GM23338 (cell line): ENCODE measurements around the gene SLC6A18. TPM values are rescaled to one million over a fixed set of nuclear protein-coding genes. Genes with fewer than 3 reads are reported as not detected.

Experiments
- ATAC-seq: fragments of 200-7000 bp; cut with Tn5 transposase; 3 replicates; pipeline ENCODE4 v1.9.1; 2020
- DNase-seq: peaks from one replicate; pipeline ENCODE4 v3.0.0-alpha.2; 2015; ENCODE audit warnings: low spot score
- H2AFZ ChIP-seq: fragments of 200-600 bp; sonication (generic); 2 replicates; pipeline ENCODE4 v1.8.0; 2016; ENCODE audit warnings: antibody characterized with exemption, mild to moderate bottlenecking, moderate library complexity
- H3F3A ChIP-seq: fragments of 200-600 bp; sonication (generic); replicated peaks from 2 replicates; pipeline ENCODE4 v1.8.0; 2017; ENCODE audit warnings: antibody characterized with exemption, mixed run types, low read depth
- H3K27ac ChIP-seq: fragments of 200-600 bp; sonication (generic); 2 replicates; pipeline ENCODE4 v1.6.1; 2016; ENCODE audit warnings: low read depth
- H3K27me3 ChIP-seq: fragments of 200-600 bp; sonication (generic); 2 replicates; pipeline ENCODE4 v1.8.0; 2016; ENCODE audit warnings: mild to moderate bottlenecking, mixed run types, moderate library complexity; ENCODE audit not compliant: insufficient read depth
- H3K36me3 ChIP-seq: fragments of 200-600 bp; sonication (generic); 2 replicates; pipeline ENCODE4 v1.8.0; 2016; ENCODE audit warnings: mild to moderate bottlenecking; ENCODE audit not compliant: insufficient read depth
- H3K4me1 ChIP-seq: fragments of 200-600 bp; sonication (generic); 2 replicates; pipeline ENCODE4 v1.8.0; 2016; ENCODE audit warnings: mild to moderate bottlenecking, moderate library complexity; ENCODE audit not compliant: insufficient read depth
- H3K4me2 ChIP-seq: fragments of 200-600 bp; sonication (generic); 2 replicates; pipeline ENCODE4 v1.7.1; 2017; ENCODE audit warnings: mixed run types
- H3K4me3 ChIP-seq: fragments of 200-600 bp; sonication (generic); 2 replicates; pipeline ENCODE4 v1.6.1; 2016; ENCODE audit warnings: mixed run types
- H3K79me2 ChIP-seq: fragments of 200-600 bp; sonication (generic); replicated peaks from 2 replicates; pipeline ENCODE4 v1.8.0; 2017; ENCODE audit warnings: mild to moderate bottlenecking; ENCODE audit not compliant: insufficient read depth
- H3K9me2 ChIP-seq: fragments of 200-600 bp; sonication (generic); 2 replicates; pipeline ENCODE4 v1.8.0; 2017; ENCODE audit not compliant: insufficient read depth
- H4K20me1 ChIP-seq: fragments of 200-600 bp; sonication (generic); replicated peaks from 2 replicates; pipeline ENCODE4 v1.8.0; 2017; ENCODE audit warnings: mild to moderate bottlenecking; ENCODE audit not compliant: insufficient read depth
- H3K27ac Mint-ChIP-seq: 2 replicates; pipeline ENCODE4 v1.8.0; 2020; ENCODE audit warnings: inconsistent platforms, mild to moderate bottlenecking, moderate library complexity, mixed read lengths
- H3K27me3 Mint-ChIP-seq: 3 replicates; pipeline ENCODE4 v1.8.0; 2022; ENCODE audit warnings: low read depth, mild to moderate bottlenecking, moderate library complexity, mixed read lengths, inconsistent platforms; ENCODE audit not compliant: insufficient read depth, poor library complexity
- H3K36me3 Mint-ChIP-seq: 3 replicates; pipeline ENCODE4 v1.8.0; 2021; ENCODE audit warnings: low read depth, mild to moderate bottlenecking, inconsistent platforms, moderate library complexity, mixed read lengths
- H3K4me1 Mint-ChIP-seq: 3 replicates; pipeline ENCODE4 v1.8.0; 2020; ENCODE audit warnings: mild to moderate bottlenecking, inconsistent platforms, mixed read lengths
- H3K4me3 Mint-ChIP-seq: 3 replicates; pipeline ENCODE4 v1.8.0; 2021; ENCODE audit warnings: moderate library complexity, mild to moderate bottlenecking, inconsistent platforms, mixed read lengths
- H3K9me3 Mint-ChIP-seq: 3 replicates; pipeline ENCODE4 v1.8.0; 2020; ENCODE audit warnings: moderate library complexity, mild to moderate bottlenecking, inconsistent platforms, mixed read lengths
- CREB1 ChIP-seq: fragments of 250-450 bp; sonication (Bioruptor Pico); IDR thresholded peaks from 2 replicates; pipeline ENCODE4 v1.5.0; 2020; ENCODE audit warnings: low read depth, mild to moderate bottlenecking, moderate library complexity
- EZH2 ChIP-seq: fragments of 200-600 bp; sonication (generic); IDR thresholded peaks from one replicate; pipeline ENCODE4 v1.8.0; 2017; ENCODE audit warnings: antibody characterized with exemption, mild to moderate bottlenecking, low read depth; ENCODE audit not compliant: unreplicated experiment
- EZH2phosphoT487 ChIP-seq: fragments of 200-600 bp; sonication (generic); IDR thresholded peaks from one replicate; pipeline ENCODE4 v1.8.1; 2018; ENCODE audit warnings: antibody characterized with exemption; ENCODE audit not compliant: unreplicated experiment
- JUNB ChIP-seq: IDR thresholded peaks from one replicate; pipeline ENCODE4 v1.6.1; 2016; ENCODE audit warnings: antibody characterized with exemption; ENCODE audit not compliant: unreplicated experiment
- NANOG ChIP-seq: IDR thresholded peaks from 2 replicates; pipeline ENCODE4 v1.6.1; 2016; ENCODE audit warnings: antibody characterized with exemption, borderline replicate concordance
- POLR2AphosphoS5 ChIP-seq: IDR thresholded peaks from 2 replicates; pipeline ENCODE4 v1.6.1; 2016; ENCODE audit warnings: antibody characterized with exemption, low read depth
- STAT1 ChIP-seq: IDR thresholded peaks from one replicate; pipeline ENCODE4 v1.6.1; 2016; ENCODE audit warnings: antibody characterized with exemption; ENCODE audit not compliant: unreplicated experiment
- ZNF114 ChIP-seq: fragments of 250-450 bp; sonication (Bioruptor Pico); IDR thresholded peaks from 2 replicates; pipeline ENCODE4 v1.5.0; 2020; ENCODE audit warnings: mild to moderate bottlenecking, moderate library complexity
- ZNF331 ChIP-seq: fragments of 250-450 bp; sonication (Bioruptor Pico); IDR thresholded peaks from 2 replicates; pipeline ENCODE4 v1.5.0; 2020; ENCODE audit warnings: low read depth, mild to moderate bottlenecking, moderate library complexity
- polyA plus RNA-seq: library from polyadenylated mRNA; unstranded; fragments of >200 nt; fragmentation: Nextera tagmentation; extraction: Ambion mirVana; gene quantifications from 2 replicates; pipeline ENCODE4 v1.2.1, GENCODE V29; 2016
- total RNA-seq: library from RNA; depleted of rRNA; stranded (reverse); fragments of >200 nt; shearing (Covaris generic); gene quantifications from 2 replicates; pipeline ENCODE4 v1.2.3, GENCODE V29; 2014
- TF ChIP-seq, protein P1 (sequence below): IDR thresholded peaks from 2 replicates; pipeline ENCODE4 v1.6.1; 2016; ENCODE audit warnings: antibody characterized with exemption
- TF ChIP-seq, protein P2 (sequence below): IDR thresholded peaks from one replicate; pipeline ENCODE4 v1.6.1; 2018; ENCODE audit warnings: antibody characterized with exemption; ENCODE audit not compliant: unreplicated experiment
- TF ChIP-seq, protein P3 (sequence below), 2 experiments: fragments of 200-600 bp in 1 of 2; sonication (generic) in 1 of 2; conservative IDR thresholded peaks; 2 replicates each; pipeline versions ENCODE4 v1.5.1 to v1.6.1; 2016 to 2017; ENCODE audit warnings: antibody characterized with exemption in 2 of 2, low read depth in 2 of 2, mild to moderate bottlenecking in 2 of 2, moderate library complexity in 1 of 2
- TF ChIP-seq, protein P4 (sequence below): fragments of 250-450 bp; sonication (Bioruptor Pico); IDR thresholded peaks from 2 replicates; pipeline ENCODE4 v1.5.0; 2020; ENCODE audit warnings: mild to moderate bottlenecking, moderate library complexity

SLC6A18 gene
- total and polyA plus RNA-seq, 2 experiments from 2014 or later = not detected

DNA sequence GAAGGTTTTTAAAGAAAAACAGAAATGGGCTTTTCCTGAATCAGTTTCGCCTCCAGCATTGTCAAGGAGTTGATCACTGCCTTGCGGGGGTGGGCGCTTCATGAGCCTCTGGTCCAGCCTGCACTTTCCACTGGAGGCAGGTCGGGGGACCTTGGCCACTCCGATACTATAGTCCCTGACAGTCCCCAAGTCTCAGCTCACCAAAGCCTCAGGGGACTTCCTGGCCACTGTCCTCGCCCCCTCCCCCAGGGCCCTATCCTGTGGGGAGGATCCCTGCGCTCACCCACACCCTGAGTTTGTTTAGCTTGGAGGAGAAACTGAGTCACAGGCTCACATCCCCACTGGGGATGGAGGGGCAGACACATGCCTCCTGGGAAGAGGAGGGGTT is 22.4 kb upstream of the SLC6A18 start:
- H3K9me2 ChIP-seq = no peaks in the 10 kb centered on the region
- Mint-ChIP-seq H3K36me3 (no peaks in the 10 kb centered on the region), H3K27me3 (peaks cover 3% of the 10 kb centered on the region), H3K4me3 (no peak overlapping the region), H3K4me1 (peaks cover 9% of the 10 kb centered on the region), H3K27ac (no peak overlapping the region), H3K9me3 (no peaks in the 10 kb centered on the region)
- H4K20me1 ChIP-seq = no peaks in the 10 kb centered on the region
- no peak overlapping the region for H3K27ac ChIP-seq
- no peaks in the 10 kb centered on the region for H3K36me3 ChIP-seq
- no peak for ATAC-seq
- no peaks in the 10 kb centered on the region for H3K79me2 ChIP-seq
- 0 out of 2 replicates have a peak, but pooled peaks cover 6% of the 10 kb centered on the region for H3F3A ChIP-seq
- no peaks in the 10 kb centered on the region for H3K4me1 ChIP-seq
- H3K4me3 ChIP-seq = no peak overlapping the region
- no peak for TF ChIP-seq EZH2
- TF ChIP-seq ZNF114 (CRISPR knock-in tag) = no peak
- TF ChIP-seq EZH2phosphoT487 = no peak
- TF ChIP-seq JUNB = no peak
- no peak for TF ChIP-seq NANOG
- TF ChIP-seq, protein P1, sequence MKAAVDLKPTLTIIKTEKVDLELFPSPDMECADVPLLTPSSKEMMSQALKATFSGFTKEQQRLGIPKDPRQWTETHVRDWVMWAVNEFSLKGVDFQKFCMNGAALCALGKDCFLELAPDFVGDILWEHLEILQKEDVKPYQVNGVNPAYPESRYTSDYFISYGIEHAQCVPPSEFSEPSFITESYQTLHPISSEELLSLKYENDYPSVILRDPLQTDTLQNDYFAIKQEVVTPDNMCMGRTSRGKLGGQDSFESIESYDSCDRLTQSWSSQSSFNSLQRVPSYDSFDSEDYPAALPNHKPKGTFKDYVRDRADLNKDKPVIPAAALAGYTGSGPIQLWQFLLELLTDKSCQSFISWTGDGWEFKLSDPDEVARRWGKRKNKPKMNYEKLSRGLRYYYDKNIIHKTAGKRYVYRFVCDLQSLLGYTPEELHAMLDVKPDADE = no peak
- TF ChIP-seq, protein P2, sequence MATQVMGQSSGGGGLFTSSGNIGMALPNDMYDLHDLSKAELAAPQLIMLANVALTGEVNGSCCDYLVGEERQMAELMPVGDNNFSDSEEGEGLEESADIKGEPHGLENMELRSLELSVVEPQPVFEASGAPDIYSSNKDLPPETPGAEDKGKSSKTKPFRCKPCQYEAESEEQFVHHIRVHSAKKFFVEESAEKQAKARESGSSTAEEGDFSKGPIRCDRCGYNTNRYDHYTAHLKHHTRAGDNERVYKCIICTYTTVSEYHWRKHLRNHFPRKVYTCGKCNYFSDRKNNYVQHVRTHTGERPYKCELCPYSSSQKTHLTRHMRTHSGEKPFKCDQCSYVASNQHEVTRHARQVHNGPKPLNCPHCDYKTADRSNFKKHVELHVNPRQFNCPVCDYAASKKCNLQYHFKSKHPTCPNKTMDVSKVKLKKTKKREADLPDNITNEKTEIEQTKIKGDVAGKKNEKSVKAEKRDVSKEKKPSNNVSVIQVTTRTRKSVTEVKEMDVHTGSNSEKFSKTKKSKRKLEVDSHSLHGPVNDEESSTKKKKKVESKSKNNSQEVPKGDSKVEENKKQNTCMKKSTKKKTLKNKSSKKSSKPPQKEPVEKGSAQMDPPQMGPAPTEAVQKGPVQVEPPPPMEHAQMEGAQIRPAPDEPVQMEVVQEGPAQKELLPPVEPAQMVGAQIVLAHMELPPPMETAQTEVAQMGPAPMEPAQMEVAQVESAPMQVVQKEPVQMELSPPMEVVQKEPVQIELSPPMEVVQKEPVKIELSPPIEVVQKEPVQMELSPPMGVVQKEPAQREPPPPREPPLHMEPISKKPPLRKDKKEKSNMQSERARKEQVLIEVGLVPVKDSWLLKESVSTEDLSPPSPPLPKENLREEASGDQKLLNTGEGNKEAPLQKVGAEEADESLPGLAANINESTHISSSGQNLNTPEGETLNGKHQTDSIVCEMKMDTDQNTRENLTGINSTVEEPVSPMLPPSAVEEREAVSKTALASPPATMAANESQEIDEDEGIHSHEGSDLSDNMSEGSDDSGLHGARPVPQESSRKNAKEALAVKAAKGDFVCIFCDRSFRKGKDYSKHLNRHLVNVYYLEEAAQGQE = no peak
- TF ChIP-seq CREB1 (CRISPR knock-in tag) = no peak
- TF ChIP-seq, protein P3, sequence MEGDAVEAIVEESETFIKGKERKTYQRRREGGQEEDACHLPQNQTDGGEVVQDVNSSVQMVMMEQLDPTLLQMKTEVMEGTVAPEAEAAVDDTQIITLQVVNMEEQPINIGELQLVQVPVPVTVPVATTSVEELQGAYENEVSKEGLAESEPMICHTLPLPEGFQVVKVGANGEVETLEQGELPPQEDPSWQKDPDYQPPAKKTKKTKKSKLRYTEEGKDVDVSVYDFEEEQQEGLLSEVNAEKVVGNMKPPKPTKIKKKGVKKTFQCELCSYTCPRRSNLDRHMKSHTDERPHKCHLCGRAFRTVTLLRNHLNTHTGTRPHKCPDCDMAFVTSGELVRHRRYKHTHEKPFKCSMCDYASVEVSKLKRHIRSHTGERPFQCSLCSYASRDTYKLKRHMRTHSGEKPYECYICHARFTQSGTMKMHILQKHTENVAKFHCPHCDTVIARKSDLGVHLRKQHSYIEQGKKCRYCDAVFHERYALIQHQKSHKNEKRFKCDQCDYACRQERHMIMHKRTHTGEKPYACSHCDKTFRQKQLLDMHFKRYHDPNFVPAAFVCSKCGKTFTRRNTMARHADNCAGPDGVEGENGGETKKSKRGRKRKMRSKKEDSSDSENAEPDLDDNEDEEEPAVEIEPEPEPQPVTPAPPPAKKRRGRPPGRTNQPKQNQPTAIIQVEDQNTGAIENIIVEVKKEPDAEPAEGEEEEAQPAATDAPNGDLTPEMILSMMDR (conservative IDR thresholded peaks at IDR 0.05; ENCODE audit: low read depth in 2 of 2) = no peak
- no peak for TF ChIP-seq STAT1
- TF ChIP-seq POLR2AphosphoS5 = no peak
- no peak for TF ChIP-seq ZNF331 (CRISPR knock-in tag)
- TF ChIP-seq, protein P4, sequence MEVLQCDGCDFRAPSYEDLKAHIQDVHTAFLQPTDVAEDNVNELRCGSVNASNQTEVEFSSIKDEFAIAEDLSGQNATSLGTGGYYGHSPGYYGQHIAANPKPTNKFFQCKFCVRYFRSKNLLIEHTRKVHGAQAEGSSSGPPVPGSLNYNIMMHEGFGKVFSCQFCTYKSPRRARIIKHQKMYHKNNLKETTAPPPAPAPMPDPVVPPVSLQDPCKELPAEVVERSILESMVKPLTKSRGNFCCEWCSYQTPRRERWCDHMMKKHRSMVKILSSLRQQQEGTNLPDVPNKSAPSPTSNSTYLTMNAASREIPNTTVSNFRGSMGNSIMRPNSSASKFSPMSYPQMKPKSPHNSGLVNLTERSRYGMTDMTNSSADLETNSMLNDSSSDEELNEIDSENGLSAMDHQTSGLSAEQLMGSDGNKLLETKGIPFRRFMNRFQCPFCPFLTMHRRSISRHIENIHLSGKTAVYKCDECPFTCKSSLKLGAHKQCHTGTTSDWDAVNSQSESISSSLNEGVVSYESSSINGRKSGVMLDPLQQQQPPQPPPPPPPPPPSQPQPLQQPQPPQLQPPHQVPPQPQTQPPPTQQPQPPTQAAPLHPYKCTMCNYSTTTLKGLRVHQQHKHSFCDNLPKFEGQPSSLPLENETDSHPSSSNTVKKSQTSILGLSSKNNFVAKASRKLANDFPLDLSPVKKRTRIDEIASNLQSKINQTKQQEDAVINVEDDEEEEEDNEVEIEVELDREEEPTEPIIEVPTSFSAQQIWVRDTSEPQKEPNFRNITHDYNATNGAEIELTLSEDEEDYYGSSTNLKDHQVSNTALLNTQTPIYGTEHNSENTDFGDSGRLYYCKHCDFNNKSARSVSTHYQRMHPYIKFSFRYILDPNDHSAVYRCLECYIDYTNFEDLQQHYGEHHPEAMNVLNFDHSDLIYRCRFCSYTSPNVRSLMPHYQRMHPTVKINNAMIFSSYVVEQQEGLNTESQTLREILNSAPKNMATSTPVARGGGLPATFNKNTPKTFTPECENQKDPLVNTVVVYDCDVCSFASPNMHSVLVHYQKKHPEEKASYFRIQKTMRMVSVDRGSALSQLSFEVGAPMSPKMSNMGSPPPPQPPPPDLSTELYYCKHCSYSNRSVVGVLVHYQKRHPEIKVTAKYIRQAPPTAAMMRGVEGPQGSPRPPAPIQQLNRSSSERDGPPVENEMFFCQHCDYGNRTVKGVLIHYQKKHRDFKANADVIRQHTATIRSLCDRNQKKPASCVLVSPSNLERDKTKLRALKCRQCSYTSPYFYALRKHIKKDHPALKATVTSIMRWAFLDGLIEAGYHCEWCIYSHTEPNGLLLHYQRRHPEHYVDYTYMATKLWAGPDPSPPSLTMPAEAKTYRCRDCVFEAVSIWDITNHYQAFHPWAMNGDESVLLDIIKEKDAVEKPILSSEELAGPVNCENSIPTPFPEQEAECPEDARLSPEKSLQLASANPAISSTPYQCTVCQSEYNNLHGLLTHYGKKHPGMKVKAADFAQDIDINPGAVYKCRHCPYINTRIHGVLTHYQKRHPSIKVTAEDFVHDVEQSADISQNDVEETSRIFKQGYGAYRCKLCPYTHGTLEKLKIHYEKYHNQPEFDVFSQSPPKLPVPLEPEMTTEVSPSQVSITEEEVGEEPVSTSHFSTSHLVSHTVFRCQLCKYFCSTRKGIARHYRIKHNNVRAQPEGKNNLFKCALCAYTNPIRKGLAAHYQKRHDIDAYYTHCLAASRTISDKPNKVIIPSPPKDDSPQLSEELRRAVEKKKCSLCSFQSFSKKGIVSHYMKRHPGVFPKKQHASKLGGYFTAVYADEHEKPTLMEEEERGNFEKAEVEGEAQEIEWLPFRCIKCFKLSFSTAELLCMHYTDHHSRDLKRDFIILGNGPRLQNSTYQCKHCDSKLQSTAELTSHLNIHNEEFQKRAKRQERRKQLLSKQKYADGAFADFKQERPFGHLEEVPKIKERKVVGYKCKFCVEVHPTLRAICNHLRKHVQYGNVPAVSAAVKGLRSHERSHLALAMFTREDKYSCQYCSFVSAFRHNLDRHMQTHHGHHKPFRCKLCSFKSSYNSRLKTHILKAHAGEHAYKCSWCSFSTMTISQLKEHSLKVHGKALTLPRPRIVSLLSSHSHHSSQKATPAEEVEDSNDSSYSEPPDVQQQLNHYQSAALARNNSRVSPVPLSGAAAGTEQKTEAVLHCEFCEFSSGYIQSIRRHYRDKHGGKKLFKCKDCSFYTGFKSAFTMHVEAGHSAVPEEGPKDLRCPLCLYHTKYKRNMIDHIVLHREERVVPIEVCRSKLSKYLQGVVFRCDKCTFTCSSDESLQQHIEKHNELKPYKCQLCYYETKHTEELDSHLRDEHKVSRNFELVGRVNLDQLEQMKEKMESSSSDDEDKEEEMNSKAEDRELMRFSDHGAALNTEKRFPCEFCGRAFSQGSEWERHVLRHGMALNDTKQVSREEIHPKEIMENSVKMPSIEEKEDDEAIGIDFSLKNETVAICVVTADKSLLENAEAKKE (CRISPR knock-in tag) = no peak
- no peak for DNase-seq
- H3K4me2 ChIP-seq = no peak overlapping the region
- H2AFZ ChIP-seq = no peak overlapping the region
- H3K27me3 ChIP-seq = no peaks in the 10 kb centered on the region
